Neural progenitor cell (in vitro differentiated cells): ENCODE data around the gene CDH26.

Experiments
- EZH2 ChIP-seq: fragments of 200-600 bp; sonication (generic); IDR thresholded peaks from 2 replicates; pipeline ENCODE4 v1.6.1; 2017; ENCODE audit warnings: antibody characterized with exemption, mild to moderate bottlenecking, moderate library complexity
- EZH2phosphoT487 ChIP-seq: fragments of 200-600 bp; sonication (generic); IDR thresholded peaks from 2 replicates; pipeline ENCODE4 v1.6.1; 2017; ENCODE audit warnings: antibody characterized with exemption
- TF ChIP-seq, protein P1 (sequence below): fragments of 200-600 bp; sonication (generic); IDR thresholded peaks from 2 replicates; pipeline ENCODE4 v1.5.1; 2017; ENCODE audit warnings: antibody characterized with exemption, mild to moderate bottlenecking

- TF ChIP-seq, protein P1, sequence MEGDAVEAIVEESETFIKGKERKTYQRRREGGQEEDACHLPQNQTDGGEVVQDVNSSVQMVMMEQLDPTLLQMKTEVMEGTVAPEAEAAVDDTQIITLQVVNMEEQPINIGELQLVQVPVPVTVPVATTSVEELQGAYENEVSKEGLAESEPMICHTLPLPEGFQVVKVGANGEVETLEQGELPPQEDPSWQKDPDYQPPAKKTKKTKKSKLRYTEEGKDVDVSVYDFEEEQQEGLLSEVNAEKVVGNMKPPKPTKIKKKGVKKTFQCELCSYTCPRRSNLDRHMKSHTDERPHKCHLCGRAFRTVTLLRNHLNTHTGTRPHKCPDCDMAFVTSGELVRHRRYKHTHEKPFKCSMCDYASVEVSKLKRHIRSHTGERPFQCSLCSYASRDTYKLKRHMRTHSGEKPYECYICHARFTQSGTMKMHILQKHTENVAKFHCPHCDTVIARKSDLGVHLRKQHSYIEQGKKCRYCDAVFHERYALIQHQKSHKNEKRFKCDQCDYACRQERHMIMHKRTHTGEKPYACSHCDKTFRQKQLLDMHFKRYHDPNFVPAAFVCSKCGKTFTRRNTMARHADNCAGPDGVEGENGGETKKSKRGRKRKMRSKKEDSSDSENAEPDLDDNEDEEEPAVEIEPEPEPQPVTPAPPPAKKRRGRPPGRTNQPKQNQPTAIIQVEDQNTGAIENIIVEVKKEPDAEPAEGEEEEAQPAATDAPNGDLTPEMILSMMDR: no peak
- TF ChIP-seq EZH2 (no peak), EZH2phosphoT487 (no peak)
These were observed 24.9 kb downstream of the CDH26 start for GRCh38 chr20:59983076-59983475.
